ENCODE results near the gene MDK. TPM values are rescaled to one million over a fixed set of nuclear protein-coding genes. Genes with fewer than 3 reads are reported as not detected.
A peak's percentile ranks its signal among the peaks of the same experiment; 100 is the strongest.

The MDK gene
- total and polyA plus RNA-seq, 8 donors = 4.3 to 84.4 (median 21.9) TPM

DNA sequence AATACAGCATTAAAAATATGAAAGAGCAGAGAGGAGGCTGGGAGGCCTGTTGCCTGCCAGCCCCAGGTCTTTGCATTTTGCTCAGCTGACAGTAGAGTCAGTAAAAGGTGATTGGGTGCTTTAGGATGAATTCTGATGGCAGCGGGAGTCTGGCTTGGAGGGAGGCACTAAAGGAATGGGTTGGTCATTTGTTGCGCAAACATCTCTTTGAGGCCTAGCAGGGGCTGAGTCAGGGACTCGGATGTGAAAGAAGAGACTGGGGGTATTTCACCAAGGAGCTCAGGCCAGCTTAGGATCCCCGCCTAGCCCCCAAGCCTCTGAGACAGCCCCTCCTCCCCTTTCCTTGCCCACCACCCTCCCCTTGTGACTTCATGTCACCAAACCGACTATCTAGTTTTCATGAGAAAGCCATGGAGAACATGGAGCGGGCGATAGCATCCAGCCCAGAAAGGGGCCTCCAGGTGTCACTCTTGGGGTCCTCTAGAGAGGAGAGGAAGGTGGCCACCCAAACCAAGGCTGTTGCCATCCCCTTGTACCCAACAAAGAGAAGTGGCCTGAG, 24.5 kb upstream of the MDK start:
- intact Hi-C loops (cut with DNase I) = no loop called here
- no peak for ATAC-seq
- TF ChIP-seq, protein P1, sequence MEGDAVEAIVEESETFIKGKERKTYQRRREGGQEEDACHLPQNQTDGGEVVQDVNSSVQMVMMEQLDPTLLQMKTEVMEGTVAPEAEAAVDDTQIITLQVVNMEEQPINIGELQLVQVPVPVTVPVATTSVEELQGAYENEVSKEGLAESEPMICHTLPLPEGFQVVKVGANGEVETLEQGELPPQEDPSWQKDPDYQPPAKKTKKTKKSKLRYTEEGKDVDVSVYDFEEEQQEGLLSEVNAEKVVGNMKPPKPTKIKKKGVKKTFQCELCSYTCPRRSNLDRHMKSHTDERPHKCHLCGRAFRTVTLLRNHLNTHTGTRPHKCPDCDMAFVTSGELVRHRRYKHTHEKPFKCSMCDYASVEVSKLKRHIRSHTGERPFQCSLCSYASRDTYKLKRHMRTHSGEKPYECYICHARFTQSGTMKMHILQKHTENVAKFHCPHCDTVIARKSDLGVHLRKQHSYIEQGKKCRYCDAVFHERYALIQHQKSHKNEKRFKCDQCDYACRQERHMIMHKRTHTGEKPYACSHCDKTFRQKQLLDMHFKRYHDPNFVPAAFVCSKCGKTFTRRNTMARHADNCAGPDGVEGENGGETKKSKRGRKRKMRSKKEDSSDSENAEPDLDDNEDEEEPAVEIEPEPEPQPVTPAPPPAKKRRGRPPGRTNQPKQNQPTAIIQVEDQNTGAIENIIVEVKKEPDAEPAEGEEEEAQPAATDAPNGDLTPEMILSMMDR (IDR thresholded peaks at IDR 0.05) = no peak
- WGBS, 2 donors = 81 to 84% methylated on average over 7 of the region's 7 CpGs
- Histone ChIP-seq H3K27ac (peak overlapping the region; percentile 53 to 68 (median 61)), H3K27me3 (no peaks in the 10 kb centered on the region), H3K4me1 (peaks cover 6 to 35% (median 14%) of the 10 kb centered on the region in 3 donors), H3K9me3 (no peaks in the 10 kb centered on the region), H3K4me3 (peak overlapping the region in 1 of 4 donors; percentile 1), H3K36me3 (no peaks in the 10 kb centered on the region)
- DNase-seq = no peak
- FAIRE-seq = no peak

DNA sequence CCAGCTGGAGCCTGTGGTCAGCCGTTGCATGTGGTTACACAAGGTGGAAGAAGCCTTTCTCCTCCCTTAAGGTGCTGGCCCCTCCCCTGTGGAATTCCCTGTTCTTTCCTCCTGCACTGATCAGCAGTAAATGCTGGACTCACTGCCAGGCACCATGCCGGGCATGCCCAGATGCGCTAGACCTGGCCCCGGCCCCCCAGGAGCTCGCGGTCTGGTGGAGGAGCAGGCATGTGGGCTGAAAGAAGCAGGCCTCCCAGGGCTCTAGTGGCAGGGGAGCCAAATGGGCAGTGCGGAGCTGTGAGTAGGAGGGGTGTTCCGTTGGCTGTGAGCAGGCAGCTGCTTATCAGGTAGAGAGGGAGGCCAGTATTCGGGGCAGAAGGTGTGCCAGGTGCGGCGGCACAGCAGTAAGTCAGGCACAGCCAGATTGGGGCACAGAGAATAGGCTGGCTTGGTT, 24.0 kb upstream of the MDK start:
- peak overlapping the region; percentile 53 to 68 (median 61) for H3K27ac ChIP-seq

DNA sequence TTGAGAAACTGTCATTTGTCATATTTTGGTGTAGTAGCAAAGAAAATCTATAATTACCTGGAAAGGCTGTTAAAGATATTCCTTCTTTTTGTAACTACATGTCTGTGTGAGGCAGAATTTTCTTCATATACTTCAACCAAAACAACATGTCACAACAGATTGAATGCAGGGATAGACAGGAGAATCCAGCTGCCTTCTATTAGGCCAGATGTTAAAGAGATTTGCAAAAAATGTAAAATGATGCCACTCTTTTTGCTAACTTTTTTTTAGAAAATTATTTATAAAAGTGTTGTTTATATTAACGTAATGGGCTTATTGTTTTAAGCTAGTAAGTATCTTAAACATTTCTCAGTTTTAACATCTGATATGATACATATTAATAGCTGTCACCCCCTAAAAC, 21.5 kb upstream of the MDK start:
- 77 to 80% methylated on average over 1 of the region's 1 CpG for WGBS, 2 donors
- no peak overlapping the region for H3K27ac ChIP-seq
- peaks cover 6 to 41% (median 14%) of the 10 kb centered on the region in 3 donors for H3K4me1 ChIP-seq
- ATAC-seq = no peak
- H3K4me3 ChIP-seq = no peak overlapping the region
- no peaks in the 10 kb centered on the region for H3K27me3 ChIP-seq
- intact Hi-C loops (cut with DNase I) = no loop called here
- no peak for DNase-seq
- H3K9me3 ChIP-seq = no peaks in the 10 kb centered on the region
- H3K36me3 ChIP-seq = no peaks in the 10 kb centered on the region
- TF ChIP-seq, protein P1 (IDR thresholded peaks at IDR 0.05) = no peak
- no peak for FAIRE-seq

More for the DNA sequence above, 24.0 kb upstream of the MDK start:
- Histone ChIP-seq H3K36me3 (no peaks in the 10 kb centered on the region), H3K4me3 (peak overlapping the region in 1 of 4 donors; percentile 1), H3K27me3 (no peaks in the 10 kb centered on the region), H3K9me3 (no peaks in the 10 kb centered on the region), H3K4me1 (peaks cover 6 to 40% (median 14%) of the 10 kb centered on the region in 3 donors)
- DNase-seq (peak; percentile 76 to 93 (median 84)), FAIRE-seq (no peak), ATAC-seq (peak; percentile 84 to 93 (median 92))
- intact Hi-C loops (cut with DNase I) = no loop called here
- WGBS, 2 donors = 13 to 21% methylated on average over 11 of the region's 11 CpGs
- TF ChIP-seq, protein P1 (IDR thresholded peaks at IDR 0.05) = no peak

DNA sequence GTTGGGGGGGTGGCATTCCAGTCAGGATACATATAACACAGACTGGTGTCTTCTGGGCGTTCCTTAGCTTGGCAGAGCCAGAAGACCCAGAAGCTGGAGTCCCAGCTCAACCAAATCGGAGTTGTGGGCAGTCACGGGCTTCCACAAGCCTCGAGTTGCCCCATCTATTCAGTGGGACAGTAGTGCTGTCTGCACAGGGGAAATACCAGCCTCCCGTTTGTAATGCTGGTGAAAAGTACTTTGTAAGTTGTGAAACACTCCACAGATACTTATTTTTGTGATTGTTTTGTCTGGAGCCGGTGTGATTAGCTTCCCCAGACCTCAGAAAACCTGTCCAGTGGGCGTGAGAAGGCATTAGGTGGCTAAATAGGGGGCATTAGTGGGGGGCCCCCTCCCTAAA, 20.6 kb upstream of the MDK start:
- no peak for ATAC-seq
- H3K4me1 ChIP-seq = peaks cover 6 to 41% (median 14%) of the 10 kb centered on the region in 3 donors
- H3K27ac ChIP-seq = peak overlapping the region in 3 of 4 donors; percentile 33 to 80 (median 38)
- WGBS, 2 donors = 73 to 74% methylated on average over 7 of the region's 7 CpGs
- H3K9me3 ChIP-seq = no peaks in the 10 kb centered on the region
- no peak for FAIRE-seq
- DNase-seq = peak in 1 of 6 donors; percentile 30
- H3K4me3 ChIP-seq = no peak overlapping the region
- TF ChIP-seq, protein P1 (IDR thresholded peaks at IDR 0.05) = no peak
- intact Hi-C loops (cut with DNase I) = no loop called here
- no peaks in the 10 kb centered on the region for H3K27me3 ChIP-seq
- no peaks in the 10 kb centered on the region for H3K36me3 ChIP-seq

Measured in pancreas (tissue), 10 donors.